Choroid plexus epithelial cell (primary cell): ENCODE results near the gene FGF5.
"Not testable (repeated sequence)": the region's sequence is repeated elsewhere in the genome, so short reads cannot be mapped to it uniquely, and the experiment has no call there.

ENCODE experiments used
- DNase-seq: peaks from one replicate; pipeline ENCODE4 v3.0.0-alpha.2; 2010; ENCODE audit warnings: low read depth
- H3K4me3 ChIP-seq: 2 replicates; pipeline ENCODE4 v1.5.1; 2011; ENCODE audit warnings: low read depth, mild to moderate bottlenecking, control low read depth, low read length, moderate library complexity
- TF ChIP-seq, protein P1 (sequence below): conservative IDR thresholded peaks from 2 replicates; pipeline ENCODE4 v1.5.1; 2011; ENCODE audit warnings: low read depth, mild to moderate bottlenecking, control low read depth, inconsistent platforms, low read length, moderate library complexity

FGF5 gene

GRCh38 chr4:80237992-80238391 lies 28.5 kb upstream of the FGF5 start:
- H3K4me3 ChIP-seq: no peak overlapping the region
- DNase-seq: peak; percentile 62
- TF ChIP-seq, protein P1, sequence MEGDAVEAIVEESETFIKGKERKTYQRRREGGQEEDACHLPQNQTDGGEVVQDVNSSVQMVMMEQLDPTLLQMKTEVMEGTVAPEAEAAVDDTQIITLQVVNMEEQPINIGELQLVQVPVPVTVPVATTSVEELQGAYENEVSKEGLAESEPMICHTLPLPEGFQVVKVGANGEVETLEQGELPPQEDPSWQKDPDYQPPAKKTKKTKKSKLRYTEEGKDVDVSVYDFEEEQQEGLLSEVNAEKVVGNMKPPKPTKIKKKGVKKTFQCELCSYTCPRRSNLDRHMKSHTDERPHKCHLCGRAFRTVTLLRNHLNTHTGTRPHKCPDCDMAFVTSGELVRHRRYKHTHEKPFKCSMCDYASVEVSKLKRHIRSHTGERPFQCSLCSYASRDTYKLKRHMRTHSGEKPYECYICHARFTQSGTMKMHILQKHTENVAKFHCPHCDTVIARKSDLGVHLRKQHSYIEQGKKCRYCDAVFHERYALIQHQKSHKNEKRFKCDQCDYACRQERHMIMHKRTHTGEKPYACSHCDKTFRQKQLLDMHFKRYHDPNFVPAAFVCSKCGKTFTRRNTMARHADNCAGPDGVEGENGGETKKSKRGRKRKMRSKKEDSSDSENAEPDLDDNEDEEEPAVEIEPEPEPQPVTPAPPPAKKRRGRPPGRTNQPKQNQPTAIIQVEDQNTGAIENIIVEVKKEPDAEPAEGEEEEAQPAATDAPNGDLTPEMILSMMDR: no peak

DNA sequence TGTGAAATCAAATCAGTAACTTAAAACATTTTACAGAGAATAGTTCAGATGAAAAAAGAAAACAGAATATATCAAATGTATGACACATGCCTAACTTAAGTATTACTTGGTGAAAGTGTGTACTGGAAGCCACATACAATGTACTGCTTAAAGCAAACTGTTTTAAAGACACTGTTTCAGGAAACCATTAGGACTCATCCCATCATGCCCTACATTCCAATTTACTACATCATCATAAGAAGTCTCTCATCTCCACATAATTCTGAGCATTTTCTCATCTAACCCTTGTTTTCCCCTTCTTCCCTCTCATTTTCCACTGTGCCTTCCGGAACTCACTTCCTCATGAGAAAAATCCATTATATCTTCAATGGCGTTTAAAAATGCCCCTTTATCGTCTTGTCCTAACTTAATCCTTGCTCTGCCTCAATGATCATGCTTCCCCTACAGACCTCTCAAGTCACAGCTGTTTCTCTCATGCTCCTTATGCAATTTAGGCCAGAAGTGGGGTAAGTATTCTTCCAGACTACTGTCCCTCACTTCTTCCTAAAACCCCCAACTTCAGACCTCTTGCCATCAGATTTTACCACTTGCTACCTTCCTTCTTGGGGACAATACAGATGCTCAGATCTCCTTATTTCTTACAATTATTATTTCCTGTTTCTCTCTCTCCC lies 26.8 kb upstream of the FGF5 start:
- no peak for DNase-seq
- no peak overlapping the region for H3K4me3 ChIP-seq
- TF ChIP-seq, protein P1: no peak

GRCh38 chr4:80240976-80241375 lies 25.5 kb upstream of the FGF5 start:
- TF ChIP-seq, protein P1: no peak
- no peak overlapping the region for H3K4me3 ChIP-seq
- DNase-seq: no peak

- TF ChIP-seq, protein P1: no peak
- H3K4me3 ChIP-seq: no peak overlapping the region
- DNase-seq: no peak
Measured at GRCh38 chr4:80243274-80244018, 23.0 kb upstream of the FGF5 start.

DNA sequence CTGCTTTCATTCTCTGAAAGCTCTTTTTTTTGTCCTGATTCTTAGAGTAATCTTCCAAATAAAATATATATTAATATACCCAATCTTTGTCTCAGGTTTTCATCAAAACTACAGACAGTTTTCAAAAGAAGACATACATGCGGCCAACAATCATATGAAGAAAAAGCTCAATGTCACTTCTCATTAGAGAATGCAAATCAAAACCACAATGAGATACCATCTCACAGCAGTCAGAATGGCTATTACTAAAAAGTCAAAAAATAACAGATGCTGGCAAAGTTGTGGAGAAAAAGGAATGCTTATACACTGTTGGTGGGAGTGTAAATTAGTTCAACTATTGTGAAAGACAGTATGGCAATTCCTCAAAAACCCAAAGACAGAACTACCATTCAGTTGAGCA lies 19.0 kb upstream of the FGF5 start:
- DNase-seq: not testable (repeated sequence)

DNA sequence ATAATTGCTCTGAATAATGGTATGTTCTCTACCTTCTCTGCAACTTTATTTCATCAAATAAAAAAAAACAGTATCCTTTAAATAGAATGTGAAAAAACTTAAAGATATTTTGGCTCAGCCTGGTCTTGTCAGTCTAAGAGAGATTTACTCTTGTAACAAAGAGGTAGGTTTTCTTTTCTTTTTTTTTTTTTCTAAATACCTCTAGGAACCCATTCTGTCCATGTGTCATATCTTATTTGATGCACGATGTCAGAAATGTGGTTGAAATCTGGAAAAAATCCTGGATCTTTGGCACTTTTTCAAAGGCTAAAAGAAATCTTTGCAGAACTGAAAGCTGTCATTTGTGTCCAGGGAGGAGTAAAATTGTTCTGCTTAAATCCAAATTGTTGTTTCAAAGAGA lies 17.3 kb upstream of the FGF5 start:
- no peak overlapping the region for H3K4me3 ChIP-seq
- DNase-seq: no peak
- TF ChIP-seq, protein P1: no peak

More for the DNA sequence above, 19.0 kb upstream of the FGF5 start:
- H3K4me3 ChIP-seq: not testable (repeated sequence)

DNA sequence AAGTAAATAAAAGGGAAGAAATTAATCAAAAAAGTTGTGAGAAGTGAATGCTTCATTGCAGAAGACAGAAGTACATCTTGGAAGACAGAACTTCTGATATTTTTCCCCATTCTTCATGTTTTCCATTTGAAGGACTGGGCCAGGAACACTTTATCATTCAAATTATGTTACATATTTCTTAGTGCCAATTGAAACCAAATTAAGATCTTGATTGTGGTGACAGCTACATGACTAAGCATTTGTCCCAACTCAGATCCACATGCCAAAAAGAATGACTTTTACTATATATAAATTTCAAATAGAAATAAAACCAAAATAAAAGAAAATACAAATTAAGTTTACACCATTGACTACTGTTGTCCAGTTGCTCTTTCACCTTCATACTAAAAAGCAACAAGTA lies 14.0 kb upstream of the FGF5 start:
- no peak for DNase-seq
- H3K4me3 ChIP-seq: no peak overlapping the region
- TF ChIP-seq, protein P1: no peak
